22Rv1 (cell line): ENCODE data around the gene NOLC1.

Source experiments
- ZFX ChIP-seq: fragments of 450-650 bp; IDR thresholded peaks from 2 replicates; pipeline ENCODE4 v1.6.1; 2017; ENCODE audit warnings: antibody characterized with exemption, borderline replicate concordance
- TF ChIP-seq, protein P1 (sequence below): fragments of 450-650 bp; IDR thresholded peaks from 2 replicates; pipeline ENCODE4 v1.5.1; 2017; ENCODE audit warnings: mild to moderate bottlenecking

DNA sequence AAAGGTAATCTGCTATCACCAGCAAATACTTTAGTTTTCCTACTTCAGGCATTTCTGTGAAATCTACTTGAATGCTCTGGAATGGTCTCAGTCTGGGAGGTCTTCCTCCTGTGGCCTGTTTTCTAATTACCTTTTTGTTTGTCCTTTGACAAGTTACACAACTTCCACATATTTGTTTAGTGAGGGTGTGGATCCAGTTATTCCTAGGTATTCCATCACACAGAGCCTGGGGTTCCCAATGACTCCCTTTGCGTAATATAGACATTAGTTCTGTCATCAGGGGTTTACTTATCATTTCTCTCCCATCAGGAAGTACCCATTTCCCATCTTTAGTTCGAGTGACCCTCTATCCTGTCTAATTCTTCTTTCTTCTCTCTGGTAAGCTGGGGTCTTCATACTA is 45.8 kb downstream of the NOLC1 start:
- TF ChIP-seq, protein P1, sequence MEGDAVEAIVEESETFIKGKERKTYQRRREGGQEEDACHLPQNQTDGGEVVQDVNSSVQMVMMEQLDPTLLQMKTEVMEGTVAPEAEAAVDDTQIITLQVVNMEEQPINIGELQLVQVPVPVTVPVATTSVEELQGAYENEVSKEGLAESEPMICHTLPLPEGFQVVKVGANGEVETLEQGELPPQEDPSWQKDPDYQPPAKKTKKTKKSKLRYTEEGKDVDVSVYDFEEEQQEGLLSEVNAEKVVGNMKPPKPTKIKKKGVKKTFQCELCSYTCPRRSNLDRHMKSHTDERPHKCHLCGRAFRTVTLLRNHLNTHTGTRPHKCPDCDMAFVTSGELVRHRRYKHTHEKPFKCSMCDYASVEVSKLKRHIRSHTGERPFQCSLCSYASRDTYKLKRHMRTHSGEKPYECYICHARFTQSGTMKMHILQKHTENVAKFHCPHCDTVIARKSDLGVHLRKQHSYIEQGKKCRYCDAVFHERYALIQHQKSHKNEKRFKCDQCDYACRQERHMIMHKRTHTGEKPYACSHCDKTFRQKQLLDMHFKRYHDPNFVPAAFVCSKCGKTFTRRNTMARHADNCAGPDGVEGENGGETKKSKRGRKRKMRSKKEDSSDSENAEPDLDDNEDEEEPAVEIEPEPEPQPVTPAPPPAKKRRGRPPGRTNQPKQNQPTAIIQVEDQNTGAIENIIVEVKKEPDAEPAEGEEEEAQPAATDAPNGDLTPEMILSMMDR, result no peak
- TF ChIP-seq ZFX, result no peak
